GM18868 (cell line): Measurements from ENCODE around the gene GRM8.

Experiments
- ATAC-seq: cut with Tn5 transposase; IDR thresholded peaks from one replicate; pipeline ENCODE4 v1.9.1; 2021; ENCODE audit warnings: mild to moderate bottlenecking, moderate library complexity; ENCODE audit not compliant: unreplicated experiment

Gene GRM8

GRCh38 chr7:126574276-126575250 is 678.2 kb downstream of the GRM8 start:
- ATAC-seq: no peak

GRCh38 chr7:126570845-126571244 is 681.9 kb downstream of the GRM8 start:
- no peak for ATAC-seq

GRCh38 chr7:126569402-126569801 is 683.3 kb downstream of the GRM8 start:
- peak; percentile 51 for ATAC-seq

GRCh38 chr7:126557271-126557670 is 695.5 kb downstream of the GRM8 start:
- peak; percentile 80 for ATAC-seq

GRCh38 chr7:126541406-126541805 is 711.3 kb downstream of the GRM8 start:
- no peak for ATAC-seq

- ATAC-seq: no peak
These were observed 717.6 kb downstream of the GRM8 start for GRCh38 chr7:126535176-126535575.

GRCh38 chr7:126533715-126534114 is 719.0 kb downstream of the GRM8 start:
- ATAC-seq: no peak

GRCh38 chr7:126529833-126530232 is 722.9 kb downstream of the GRM8 start:
- no peak for ATAC-seq

GRCh38 chr7:126529254-126529653 is 723.5 kb downstream of the GRM8 start:
- peak; percentile 82 for ATAC-seq

- ATAC-seq: no peak
These were observed 726.8 kb downstream of the GRM8 start for GRCh38 chr7:126525906-126526305.

- no peak for ATAC-seq
These were observed 727.8 kb downstream of the GRM8 start for GRCh38 chr7:126524967-126525366.

GRCh38 chr7:126511046-126511445 is 741.7 kb downstream of the GRM8 start:
- no peak for ATAC-seq

- ATAC-seq: peak; percentile 57
These were observed 751.1 kb downstream of the GRM8 start for GRCh38 chr7:126501617-126502016.

- ATAC-seq: no peak
These were observed 753.3 kb downstream of the GRM8 start for GRCh38 chr7:126499481-126499880.

GRCh38 chr7:126495733-126496132 is 757.0 kb downstream of the GRM8 start:
- no peak for ATAC-seq

- no peak for ATAC-seq
These were observed 757.7 kb downstream of the GRM8 start for GRCh38 chr7:126495001-126495400.

GRCh38 chr7:126493801-126494200 is 758.9 kb downstream of the GRM8 start:
- ATAC-seq: no peak

GRCh38 chr7:126489874-126490273 is 762.9 kb downstream of the GRM8 start:
- ATAC-seq: no peak

GRCh38 chr7:126487728-126488442 is 764.9 kb downstream of the GRM8 start:
- peak; percentile 63 for ATAC-seq

GRCh38 chr7:126486806-126487205 is 765.9 kb downstream of the GRM8 start:
- no peak for ATAC-seq

- no peak for ATAC-seq
These were observed 767.0 kb downstream of the GRM8 start for GRCh38 chr7:126485791-126486190.

- ATAC-seq: no peak
These were observed 768.8 kb downstream of the GRM8 start for GRCh38 chr7:126483972-126484371.
